HCT116 (cell line): ENCODE data around the gene NOP10. TPM values are rescaled to one million over a fixed set of nuclear protein-coding genes. Genes with fewer than 3 reads are reported as not detected.

Source experiments
- ATAC-seq: fragments of 200-7000 bp; cut with Tn5 transposase; 2 replicates; pipeline ENCODE4 v1.9.1; 2020; ENCODE audit warnings: mild to moderate bottlenecking, moderate library complexity
- BruUV-seq: library from RNA; stranded (reverse); fragments of 400-500 nt; replicated peaks from 2 replicates; lab custom pipeline; 2021; lab: Mats Ljungman, UMichigan
- CTCF ChIA-PET: fragments of 300-600 bp; sonication (Branson Sonifier 250); formaldehyde crosslinking; loops from one replicate; lab custom pipeline; 2021; ENCODE audit warnings: antibody characterized with exemption; lab: Charles Lee
- POLR2A ChIA-PET: fragments of 300-600, 350-600 bp; sonication (Branson Sonifier 250); formaldehyde crosslinking; loops from one replicate; lab custom pipeline; 2021; ENCODE audit warnings: antibody characterized with exemption; lab: Charles Lee
- RAD21 ChIA-PET, 2 experiments: fragments of 300-600 bp; sonication (Branson Sonifier 250); formaldehyde crosslinking; loops; one replicate each; lab custom pipeline; 2023; ENCODE audit warnings: low total read pairs in 2 of 2; ENCODE audit not compliant: uncharacterized antibody in 2 of 2, unreplicated experiment in 2 of 2, low non-redundant PET in 1 of 2; lab: Charles Lee
- DNase-seq: peaks from one replicate; pipeline ENCODE4 v3.0.0-alpha.2; 2010; ENCODE audit warnings: low read depth, low spot score
- H2AFZ ChIP-seq: fragments of 200-600 bp; shearing (Covaris generic), sonication (generic); 2 replicates; pipeline ENCODE4 v1.6.1; 2017; ENCODE audit warnings: low read depth, mixed run types, mixed read lengths, antibody characterized with exemption, low read length; ENCODE audit not compliant: poor library complexity, severe bottlenecking
- H3K27ac ChIP-seq: 2 replicates; pipeline ENCODE4 v1.5.1; 2012; ENCODE audit warnings: low read depth, low read length
- H3K27me3 ChIP-seq: fragments of 200-600 bp; sonication (generic); 2 replicates; pipeline ENCODE4 v1.6.1; 2016; ENCODE audit warnings: mixed run types, low read length, mixed read lengths; ENCODE audit not compliant: insufficient read depth
- H3K36me3 ChIP-seq, 2 experiments: fragments of 200-500 bp in 1 of 2; fragments of 200-600 bp in 1 of 2; sonication (Bioruptor generic) in 1 of 2; sonication (generic) in 1 of 2; 2 replicates each; pipeline versions ENCODE4 v1.5.1 to v1.6.1; 2014 to 2016; ENCODE audit warnings: low read length in 2 of 2, inconsistent platforms in 1 of 2, mixed read lengths in 1 of 2, mixed run types in 1 of 2; ENCODE audit not compliant: insufficient read depth in 2 of 2, control insufficient read depth in 1 of 2
- H3K4me1 ChIP-seq, 2 experiments: fragments of 200-600 bp in 1 of 2; sonication (generic) in 1 of 2; 2 replicates each; pipeline versions ENCODE4 v1.5.1 to v1.6.1; 2012 to 2017; ENCODE audit warnings: low read length in 2 of 2, inconsistent platforms in 1 of 2, mild to moderate bottlenecking in 1 of 2, mixed read lengths in 1 of 2, mixed run types in 1 of 2, moderate library complexity in 1 of 2; ENCODE audit not compliant: insufficient read depth in 2 of 2, control insufficient read depth in 1 of 2
- H3K4me2 ChIP-seq: fragments of 200-600 bp; sonication (generic); 2 replicates; pipeline ENCODE4 v1.6.1; 2017; ENCODE audit warnings: mixed run types, low read length, mixed read lengths
- H3K4me3 ChIP-seq, 2 experiments: fragments of 200-600 bp in 1 of 2; sonication (generic) in 1 of 2; replicated peaks in 1 of 2; 2 replicates each; pipeline ENCODE4 v1.5.1; 2011 to 2016; ENCODE audit warnings: low read length in 2 of 2, control low read depth in 1 of 2, low read depth in 1 of 2, mild to moderate bottlenecking in 1 of 2, mixed read lengths in 1 of 2, mixed run types in 1 of 2
- H3K79me2 ChIP-seq: fragments of 200-600 bp; sonication (generic); 2 replicates; pipeline ENCODE4 v1.6.1; 2017; ENCODE audit warnings: mild to moderate bottlenecking, mixed run types, low read length, moderate library complexity, mixed read lengths; ENCODE audit not compliant: insufficient read depth
- H3K9ac ChIP-seq: fragments of 200-600 bp; sonication (generic); 2 replicates; pipeline ENCODE4 v1.6.1; 2016; ENCODE audit warnings: low read length, mixed read lengths
- H3K9me2 ChIP-seq: fragments of 200-600 bp; sonication (generic), shearing (Covaris generic); 2 replicates; pipeline ENCODE4 v1.6.1; 2017; ENCODE audit warnings: mixed run types, mild to moderate bottlenecking, moderate library complexity; ENCODE audit not compliant: insufficient read depth
- H3K9me3 ChIP-seq, 2 experiments: fragments of 200-500 bp in 1 of 2; fragments of 200-600 bp in 1 of 2; sonication (Bioruptor generic) in 1 of 2; sonication (generic) in 1 of 2; 2 replicates each; pipeline ENCODE4 v1.6.1; 2014 to 2017; ENCODE audit warnings: low read length in 2 of 2, mixed read lengths in 2 of 2, inconsistent platforms in 1 of 2, low read depth in 1 of 2, mild to moderate bottlenecking in 1 of 2, mixed run types in 1 of 2, moderate library complexity in 1 of 2; ENCODE audit not compliant: control insufficient read depth in 1 of 2, insufficient read depth in 1 of 2
- H4K20me1 ChIP-seq: fragments of 200-600 bp; sonication (generic), shearing (Covaris generic); 2 replicates; pipeline ENCODE4 v1.6.1; 2017; ENCODE audit warnings: mixed run types, mild to moderate bottlenecking, moderate library complexity; ENCODE audit not compliant: insufficient read depth
- CEBPB ChIP-seq: IDR thresholded peaks from 2 replicates; pipeline ENCODE4 v1.6.1; 2012; ENCODE audit warnings: low read depth
- ELF1 ChIP-seq: IDR thresholded peaks from 2 replicates; pipeline ENCODE4 v1.6.1; 2012; ENCODE audit warnings: low read depth, borderline replicate concordance
- EZH2phosphoT487 ChIP-seq: fragments of 200-600 bp; IDR thresholded peaks from 2 replicates; pipeline ENCODE4 v1.6.1; 2018; ENCODE audit warnings: antibody characterized with exemption, borderline replicate concordance
- SP1 ChIP-seq: IDR thresholded peaks from 2 replicates; pipeline ENCODE4 v1.6.1; 2012; ENCODE audit warnings: low read depth
- SRF ChIP-seq: IDR thresholded peaks from 2 replicates; pipeline ENCODE4 v1.6.1; 2012; ENCODE audit warnings: low read depth
- TCF7L2 ChIP-seq: IDR thresholded peaks from 2 replicates; pipeline ENCODE4 v1.7.0; 2011; ENCODE audit warnings: borderline replicate concordance, inconsistent platforms; ENCODE audit not compliant: insufficient read depth, insufficient read length; ENCODE audit errors: extremely low read depth
- YY1 ChIP-seq: IDR thresholded peaks from 2 replicates; pipeline ENCODE4 v1.6.1; 2011; ENCODE audit warnings: low read length, low read depth, moderate library complexity, mild to moderate bottlenecking; ENCODE audit not compliant: insufficient replicate concordance; ENCODE audit errors: extremely low read depth
- ZNF274 ChIP-seq: fragments of 200-500 bp; sonication (Bioruptor generic); IDR thresholded peaks from 2 replicates; pipeline ENCODE4 v1.6.1; 2014; ENCODE audit warnings: mild to moderate bottlenecking, low read depth, low read length, inconsistent platforms
- intact Hi-C: fragments of 100-400 bp; cut with micrococcal nuclease; formaldehyde crosslinking; loops from 2 replicates; pipeline ENCODE4 v1.10.0; 2022
- total RNA-seq: library from RNA; stranded (reverse); gene quantifications from one replicate; pipeline ENCODE4 v1.2.1, GENCODE V29; 2021; ENCODE audit not compliant: unreplicated experiment
- TF ChIP-seq, protein P1 (sequence below), 3 experiments: fragments of 200-600 bp in 1 of 3; sonication (generic) in 1 of 3; IDR thresholded peaks in 2 of 3; conservative IDR thresholded peaks in 1 of 3; 2 replicates each; pipeline ENCODE4 v1.5.1; 2012 to 2017; ENCODE audit warnings: low read depth in 2 of 3, low read length in 2 of 3, antibody characterized with exemption in 1 of 3, borderline replicate concordance in 1 of 3, control low read depth in 1 of 3, mild to moderate bottlenecking in 1 of 3, mixed read lengths in 1 of 3, mixed run types in 1 of 3, moderate library complexity in 1 of 3; ENCODE audit not compliant: insufficient read depth in 1 of 3
- TF ChIP-seq, protein P2 (sequence below): IDR thresholded peaks from 2 replicates; pipeline ENCODE4 v1.6.1; 2012

NOP10 gene
- total RNA-seq, 1 experiment from 2014 or later = 216 TPM

DNA sequence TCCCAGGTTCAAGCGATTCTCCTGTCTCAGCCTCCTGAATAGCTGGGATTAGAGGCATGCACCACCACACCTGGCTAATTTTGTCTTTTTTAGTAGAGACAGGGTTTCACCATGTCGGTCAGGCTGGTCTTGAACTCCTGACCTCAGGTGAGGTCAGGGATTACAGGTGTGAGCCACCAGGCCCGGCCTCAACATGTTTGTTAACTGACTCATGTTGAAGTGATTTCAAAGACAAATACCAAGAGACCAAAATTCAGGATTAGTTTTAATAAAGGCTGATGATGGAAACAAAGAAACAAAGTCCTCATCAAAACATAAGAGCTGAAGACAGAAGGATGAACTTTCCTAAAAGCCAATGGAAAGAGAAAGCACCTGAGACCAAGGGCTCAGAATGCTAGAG lies 41.9 kb downstream of the NOP10 start:
- no peak overlapping the region for H3K4me3 ChIP-seq
- peaks cover 8 to 16% of the 10 kb centered on the region in 2 experiments for H3K4me1 ChIP-seq
- intact Hi-C loops = no loop called here
- peak overlapping the region; percentile 60 for H3K4me2 ChIP-seq
- ChIA-PET CTCF (no interaction called here), RAD21 (no interaction called here), POLR2A (no interaction called here)
- H4K20me1 ChIP-seq = no peaks in the 10 kb centered on the region
- H3K27me3 ChIP-seq = no peaks in the 10 kb centered on the region
- no TSS peak for BruUV-seq
- no peak overlapping the region for H2AFZ ChIP-seq
- H3K36me3 ChIP-seq = no peaks in the 10 kb centered on the region
- no peaks in the 10 kb centered on the region for H3K9me3 ChIP-seq
- no peaks in the 10 kb centered on the region for H3K79me2 ChIP-seq
- H3K9ac ChIP-seq = no peak overlapping the region
- no peak for DNase-seq
- no peak overlapping the region for H3K27ac ChIP-seq
- ATAC-seq = 0 out of 2 replicates have a peak, but pooled peaks have one; percentile 49
- H3K9me2 ChIP-seq = no peaks in the 10 kb centered on the region
- TF ChIP-seq SRF = no peak
- no peak for TF ChIP-seq TCF7L2
- no peak for TF ChIP-seq ELF1
- TF ChIP-seq CEBPB = no peak
- no peak for TF ChIP-seq EZH2phosphoT487
- TF ChIP-seq, protein P1, sequence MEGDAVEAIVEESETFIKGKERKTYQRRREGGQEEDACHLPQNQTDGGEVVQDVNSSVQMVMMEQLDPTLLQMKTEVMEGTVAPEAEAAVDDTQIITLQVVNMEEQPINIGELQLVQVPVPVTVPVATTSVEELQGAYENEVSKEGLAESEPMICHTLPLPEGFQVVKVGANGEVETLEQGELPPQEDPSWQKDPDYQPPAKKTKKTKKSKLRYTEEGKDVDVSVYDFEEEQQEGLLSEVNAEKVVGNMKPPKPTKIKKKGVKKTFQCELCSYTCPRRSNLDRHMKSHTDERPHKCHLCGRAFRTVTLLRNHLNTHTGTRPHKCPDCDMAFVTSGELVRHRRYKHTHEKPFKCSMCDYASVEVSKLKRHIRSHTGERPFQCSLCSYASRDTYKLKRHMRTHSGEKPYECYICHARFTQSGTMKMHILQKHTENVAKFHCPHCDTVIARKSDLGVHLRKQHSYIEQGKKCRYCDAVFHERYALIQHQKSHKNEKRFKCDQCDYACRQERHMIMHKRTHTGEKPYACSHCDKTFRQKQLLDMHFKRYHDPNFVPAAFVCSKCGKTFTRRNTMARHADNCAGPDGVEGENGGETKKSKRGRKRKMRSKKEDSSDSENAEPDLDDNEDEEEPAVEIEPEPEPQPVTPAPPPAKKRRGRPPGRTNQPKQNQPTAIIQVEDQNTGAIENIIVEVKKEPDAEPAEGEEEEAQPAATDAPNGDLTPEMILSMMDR (IDR thresholded peaks at IDR 0.05 in 2 of 3, conservative IDR thresholded peaks at IDR 0.05 in 1 of 3; ENCODE audit: borderline replicate concordance in 1 of 3, insufficient read depth in 1 of 3, low read depth in 2 of 3, low read length in 2 of 3) = no peak
- TF ChIP-seq ZNF274 = no peak
- no peak for TF ChIP-seq SP1
- TF ChIP-seq, protein P2, sequence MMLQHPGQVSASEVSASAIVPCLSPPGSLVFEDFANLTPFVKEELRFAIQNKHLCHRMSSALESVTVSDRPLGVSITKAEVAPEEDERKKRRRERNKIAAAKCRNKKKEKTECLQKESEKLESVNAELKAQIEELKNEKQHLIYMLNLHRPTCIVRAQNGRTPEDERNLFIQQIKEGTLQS = no peak
- TF ChIP-seq YY1 = no peak
